A549 (cell line): ENCODE data around the gene PHB1. TPM values are rescaled to one million over a fixed set of nuclear protein-coding genes. Genes with fewer than 3 reads are reported as not detected.

Experiments used
- ATAC-seq, 2 experiments: fragments of 200-7000 bp in 1 of 2; fragments of >200 bp in 1 of 2; cut with Nextera tagmentation in 1 of 2; cut with Tn5 transposase in 1 of 2; 3 replicates each; pipeline versions ENCODE4 v1.8.0 to v1.9.1; 2018 to 2020; ENCODE audit warnings: mild to moderate bottlenecking in 1 of 2, moderate library complexity in 1 of 2
- CTCF ChIA-PET: fragments of 300-600 bp; sonication (Branson Sonifier 250); formaldehyde crosslinking; extraction: SDS; loops from one replicate; lab custom pipeline; 2021; ENCODE audit warnings: antibody characterized with exemption, inconsistent platforms; lab: Yijun Ruan, JAX
- POLR2A ChIA-PET: fragments of 350-600 bp; formaldehyde crosslinking; extraction: SDS; loops from one replicate; lab custom pipeline; 2021; ENCODE audit warnings: antibody characterized with exemption, inconsistent platforms; lab: Yijun Ruan, JAX
- DNase-seq, 2 experiments: peaks; one replicate each; pipeline versions ENCODE4 v3.0.0 to v3.0.0-alpha.2; 2011 to 2016; ENCODE audit warnings: low read depth in 1 of 2, low spot score in 1 of 2
- FAIRE-seq: peaks from 2 replicates; lab custom pipeline; 2011; peaks lifted over from hg19 to GRCh38; lab: Jason Lieb, UNC
- H3K27ac ChIP-seq, 2 experiments: fragments of >200 bp; sonication (Bioruptor Twin); formaldehyde crosslinking; 3 replicates each; pipeline ENCODE4 v1.5.1; 2016 to 2017
- H3K4me1 ChIP-seq: fragments of >200 bp; sonication (Bioruptor Twin); formaldehyde crosslinking; 3 replicates; pipeline ENCODE4 v1.6.1; 2016
- H3K4me2 ChIP-seq: fragments of >200 bp; sonication (Bioruptor Twin); formaldehyde crosslinking; 3 replicates; pipeline ENCODE4 v1.6.1; 2016
- H3K4me3 ChIP-seq: fragments of >200 bp; sonication (Bioruptor Twin); formaldehyde crosslinking; 3 replicates; pipeline ENCODE4 v1.5.1; 2016
- H3K9me3 ChIP-seq: fragments of >200 bp; sonication (Bioruptor Twin); formaldehyde crosslinking; 3 replicates; pipeline ENCODE4 v1.6.1; 2016
- ATOH8 ChIP-seq: fragments of 250-450 bp; sonication (Bioruptor Pico); IDR thresholded peaks from 2 replicates; pipeline ENCODE4 v1.5.0; 2020; ENCODE audit warnings: low read depth, mild to moderate bottlenecking, moderate library complexity
- CBX8 ChIP-seq: fragments of 200-600 bp; sonication (generic); IDR thresholded peaks from 2 replicates; pipeline ENCODE4 v1.6.1; 2016
- CHD2 ChIP-seq: fragments of 150-350 bp; IDR thresholded peaks from 2 replicates; pipeline ENCODE4 v1.6.1; 2014; ENCODE audit warnings: low read length; ENCODE audit not compliant: partially characterized antibody
- CHD4 ChIP-seq: fragments of 200-600 bp; sonication (generic); IDR thresholded peaks from 2 replicates; pipeline ENCODE4 v1.6.1; 2016; ENCODE audit warnings: antibody characterized with exemption, mild to moderate bottlenecking, borderline replicate concordance
- EHF ChIP-seq: fragments of 250-450 bp; sonication (Bioruptor Pico); IDR thresholded peaks from 2 replicates; pipeline ENCODE4 v1.5.0; 2020; ENCODE audit warnings: mild to moderate bottlenecking
- FOSB ChIP-seq: fragments of 250-450 bp; sonication (Bioruptor Pico); IDR thresholded peaks from 2 replicates; pipeline ENCODE4 v1.5.0; 2020; ENCODE audit warnings: mild to moderate bottlenecking, moderate library complexity
- FOXS1 ChIP-seq: fragments of 250-450 bp; sonication (Bioruptor Pico); IDR thresholded peaks from 2 replicates; pipeline ENCODE4 v1.5.0; 2020; ENCODE audit warnings: mild to moderate bottlenecking, moderate library complexity
- GATA3 ChIP-seq: IDR thresholded peaks from 2 replicates; pipeline ENCODE4 v1.6.1; 2012; ENCODE audit warnings: borderline replicate concordance
- HOXA7 ChIP-seq: fragments of 250-450 bp; sonication (Bioruptor Pico); IDR thresholded peaks from 2 replicates; pipeline ENCODE4 v1.5.0; 2020; ENCODE audit warnings: mild to moderate bottlenecking, moderate library complexity
- HOXB13 ChIP-seq: fragments of 250-450 bp; sonication (Bioruptor Pico); IDR thresholded peaks from 2 replicates; pipeline ENCODE4 v1.5.0; 2020; ENCODE audit warnings: low read depth, mild to moderate bottlenecking, moderate library complexity
- JUN ChIP-seq, 2 experiments: fragments of >200 bp; sonication (Bioruptor Twin); formaldehyde crosslinking; IDR thresholded peaks; 2 replicates in 1 of 2; 3 replicates in 1 of 2; pipeline ENCODE4 v1.6.1; 2016 to 2017
- KDM5A ChIP-seq: fragments of 200-600 bp; sonication (generic); IDR thresholded peaks from 2 replicates; pipeline ENCODE4 v1.6.1; 2016; ENCODE audit warnings: antibody characterized with exemption, mild to moderate bottlenecking
- MAX ChIP-seq: IDR thresholded peaks from 2 replicates; pipeline ENCODE4 v1.6.1; 2012
- NPAS2 ChIP-seq: fragments of 250-450 bp; sonication (Bioruptor Pico); IDR thresholded peaks from 2 replicates; pipeline ENCODE4 v1.8.0; 2022; ENCODE audit warnings: mild to moderate bottlenecking, moderate library complexity, borderline replicate concordance
- NR3C1 ChIP-seq: fragments of >200 bp; sonication (Bioruptor Twin); formaldehyde crosslinking; IDR thresholded peaks from 3 replicates; pipeline ENCODE4 v1.6.1; 2017
- POLR2AphosphoS2 ChIP-seq: conservative IDR thresholded peaks from 2 replicates; pipeline ENCODE4 v1.6.1; 2012; ENCODE audit warnings: low read length, improper control_type of control experiment, inconsistent platforms
- RAD21 ChIP-seq, 2 experiments: fragments of >200 bp in 1 of 2; sonication (Bioruptor Twin) in 1 of 2; formaldehyde crosslinking in 1 of 2; IDR thresholded peaks in 1 of 2; conservative IDR thresholded peaks in 1 of 2; 2 replicates in 1 of 2; 3 replicates in 1 of 2; pipeline ENCODE4 v1.6.1; 2012 to 2018; ENCODE audit warnings: inconsistent platforms in 1 of 2
- SMC3 ChIP-seq: fragments of >200 bp; sonication (Bioruptor Twin); formaldehyde crosslinking; IDR thresholded peaks from 3 replicates; pipeline ENCODE4 v1.6.1; 2018; ENCODE audit warnings: inconsistent platforms
- TP53 ChIP-seq: fragments of 250-450 bp; sonication (Bioruptor Pico); IDR thresholded peaks from 2 replicates; pipeline ENCODE4 v1.5.0; 2021; ENCODE audit warnings: mild to moderate bottlenecking, moderate library complexity
- ZC3H11A ChIP-seq: fragments of 450-650 bp; IDR thresholded peaks from 2 replicates; pipeline ENCODE4 v1.6.1; 2014; ENCODE audit warnings: antibody characterized with exemption, mild to moderate bottlenecking
- ZNF302 ChIP-seq: fragments of 250-450 bp; sonication (Bioruptor Pico); IDR thresholded peaks from 2 replicates; pipeline ENCODE4 v1.9.0; 2021; ENCODE audit warnings: inconsistent platforms, mild to moderate bottlenecking, moderate library complexity
- WGBS: methylation state at CpG from one replicate; pipeline ENCODE4 v1.1.6; 2017; ENCODE audit errors: missing lambda C conversion rate; 5-methylcytosine and 5-hydroxymethylcytosine counted together
- polyA plus RNA-seq, 4 experiments: library from polyadenylated mRNA; depleted of rRNA in 3 of 4; stranded (reverse); fragments of >200 nt; fragmentation: RNase III in 1 of 4; extraction: RNeasy Plus Mini Kit Qiagen cat#74134 plus additional on column Dnase treatment in 1 of 4; gene quantifications; 2 replicates in 3 of 4; 3 replicates in 1 of 4; pipeline ENCODE4 v1.2.3, GENCODE V29; 2011 to 2017
- TF ChIP-seq, protein P1 (sequence below): fragments of >200 bp; sonication (Bioruptor Twin); formaldehyde crosslinking; IDR thresholded peaks from 3 replicates; pipeline ENCODE4 v1.5.1; 2016
- TF ChIP-seq, protein P2 (sequence below): IDR thresholded peaks from 2 replicates; pipeline ENCODE4 v1.6.1; 2012
- TF ChIP-seq, protein P3 (sequence below): fragments of 150-350 bp; IDR thresholded peaks from 2 replicates; pipeline ENCODE4 v1.6.1; 2014; ENCODE audit warnings: low read depth, mild to moderate bottlenecking, low read length
- TF ChIP-seq, protein P4 (sequence below): fragments of >200 bp; sonication (Bioruptor Twin); formaldehyde crosslinking; IDR thresholded peaks from 2 replicates; pipeline ENCODE4 v1.6.1; 2016

The PHB1 gene
- polyA plus RNA-seq, 2 of the 4 experiments (the other 2 are of a cell fraction), result 432 to 480 TPM

- DNase-seq (no peak), ATAC-seq (no peak), FAIRE-seq (no peak)
- TF ChIP-seq GATA3 (no peak), ZNF302 (CRISPR knock-in tag) (no peak), ZC3H11A (no peak), JUN (IDR thresholded peaks at IDR 0.05) (no peak), TP53 (no peak), HOXB13 (no peak), FOSB (CRISPR knock-in tag) (no peak), HOXA7 (CRISPR knock-in tag) (no peak), MAX (no peak), NPAS2 (CRISPR knock-in tag) (no peak), EHF (CRISPR knock-in tag) (no peak), CHD2 (no peak), CBX8 (no peak), NR3C1 (no peak), POLR2AphosphoS2 (no peak)
- TF ChIP-seq, protein P1, sequence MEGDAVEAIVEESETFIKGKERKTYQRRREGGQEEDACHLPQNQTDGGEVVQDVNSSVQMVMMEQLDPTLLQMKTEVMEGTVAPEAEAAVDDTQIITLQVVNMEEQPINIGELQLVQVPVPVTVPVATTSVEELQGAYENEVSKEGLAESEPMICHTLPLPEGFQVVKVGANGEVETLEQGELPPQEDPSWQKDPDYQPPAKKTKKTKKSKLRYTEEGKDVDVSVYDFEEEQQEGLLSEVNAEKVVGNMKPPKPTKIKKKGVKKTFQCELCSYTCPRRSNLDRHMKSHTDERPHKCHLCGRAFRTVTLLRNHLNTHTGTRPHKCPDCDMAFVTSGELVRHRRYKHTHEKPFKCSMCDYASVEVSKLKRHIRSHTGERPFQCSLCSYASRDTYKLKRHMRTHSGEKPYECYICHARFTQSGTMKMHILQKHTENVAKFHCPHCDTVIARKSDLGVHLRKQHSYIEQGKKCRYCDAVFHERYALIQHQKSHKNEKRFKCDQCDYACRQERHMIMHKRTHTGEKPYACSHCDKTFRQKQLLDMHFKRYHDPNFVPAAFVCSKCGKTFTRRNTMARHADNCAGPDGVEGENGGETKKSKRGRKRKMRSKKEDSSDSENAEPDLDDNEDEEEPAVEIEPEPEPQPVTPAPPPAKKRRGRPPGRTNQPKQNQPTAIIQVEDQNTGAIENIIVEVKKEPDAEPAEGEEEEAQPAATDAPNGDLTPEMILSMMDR, result no peak
- TF ChIP-seq, protein P2, sequence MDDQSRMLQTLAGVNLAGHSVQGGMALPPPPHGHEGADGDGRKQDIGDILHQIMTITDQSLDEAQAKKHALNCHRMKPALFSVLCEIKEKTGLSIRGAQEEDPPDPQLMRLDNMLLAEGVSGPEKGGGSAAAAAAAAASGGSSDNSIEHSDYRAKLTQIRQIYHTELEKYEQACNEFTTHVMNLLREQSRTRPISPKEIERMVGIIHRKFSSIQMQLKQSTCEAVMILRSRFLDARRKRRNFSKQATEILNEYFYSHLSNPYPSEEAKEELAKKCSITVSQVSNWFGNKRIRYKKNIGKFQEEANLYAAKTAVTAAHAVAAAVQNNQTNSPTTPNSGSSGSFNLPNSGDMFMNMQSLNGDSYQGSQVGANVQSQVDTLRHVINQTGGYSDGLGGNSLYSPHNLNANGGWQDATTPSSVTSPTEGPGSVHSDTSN, result no peak
- TF ChIP-seq, protein P3, sequence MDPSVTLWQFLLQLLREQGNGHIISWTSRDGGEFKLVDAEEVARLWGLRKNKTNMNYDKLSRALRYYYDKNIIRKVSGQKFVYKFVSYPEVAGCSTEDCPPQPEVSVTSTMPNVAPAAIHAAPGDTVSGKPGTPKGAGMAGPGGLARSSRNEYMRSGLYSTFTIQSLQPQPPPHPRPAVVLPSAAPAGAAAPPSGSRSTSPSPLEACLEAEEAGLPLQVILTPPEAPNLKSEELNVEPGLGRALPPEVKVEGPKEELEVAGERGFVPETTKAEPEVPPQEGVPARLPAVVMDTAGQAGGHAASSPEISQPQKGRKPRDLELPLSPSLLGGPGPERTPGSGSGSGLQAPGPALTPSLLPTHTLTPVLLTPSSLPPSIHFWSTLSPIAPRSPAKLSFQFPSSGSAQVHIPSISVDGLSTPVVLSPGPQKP, result no peak
- Histone ChIP-seq H3K27ac (no peak overlapping the region; a peak in 1 of 6 replicates), H3K4me3 (no peak overlapping the region), H3K9me3 (no peaks in the 10 kb centered on the region), H3K4me2 (no peak overlapping the region), H3K4me1 (peaks cover 7% of the 10 kb centered on the region; the same call in 2 of the 3 replicates)
- ChIA-PET POLR2A (no interaction called here), CTCF (interaction anchor here (22.7 kb wide), 1 partner anchor 160 kb away, joined by 563 read pairs; no protein-coding TSS in a partner anchor)
- WGBS, result 94% methylated on average over 10 of the region's 10 CpGs
These were observed 11.0 kb downstream of the PHB1 start for GRCh38 chr17:49403514-49404289.

- H3K27ac ChIP-seq, result no peak overlapping the region
- ChIA-PET POLR2A (interaction anchor here (2.1 kb wide), 1 partner anchor 12 kb away, joined by 8 read pairs; the partner anchor contains the start of gene PHB1), CTCF (interaction anchor here (0.9 to 22.7 kb wide), 4 partner anchors 9 to 161 kb away, joined by 3 to 563 read pairs (median 210); no protein-coding TSS in a partner anchor)
- no peaks in the 10 kb centered on the region for H3K9me3 ChIP-seq
- no peaks in the 10 kb centered on the region for H3K4me1 ChIP-seq
- TF ChIP-seq ZNF302 (CRISPR knock-in tag) (no peak), SMC3 (no peak), ATOH8 (CRISPR knock-in tag) (no peak), RAD21 (conservative IDR thresholded peaks at IDR 0.05 in 1 of 2, IDR thresholded peaks at IDR 0.05 in 1 of 2) (no peak), FOXS1 (no peak), CHD4 (no peak), KDM5A (no peak)
- TF ChIP-seq, protein P4, sequence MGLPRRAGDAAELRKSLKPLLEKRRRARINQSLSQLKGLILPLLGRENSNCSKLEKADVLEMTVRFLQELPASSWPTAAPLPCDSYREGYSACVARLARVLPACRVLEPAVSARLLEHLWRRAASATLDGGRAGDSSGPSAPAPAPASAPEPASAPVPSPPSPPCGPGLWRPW, result no peak
- no peak; a peak in 1 of 6 replicates for ATAC-seq
- H3K4me3 ChIP-seq, result no peak overlapping the region
- no peak for FAIRE-seq
- no peak overlapping the region for H3K4me2 ChIP-seq
- 90% methylated on average over 6 of the region's 6 CpGs for WGBS
- no peak for DNase-seq
These were observed 12.0 kb downstream of the PHB1 start for GRCh38 chr17:49402706-49403105.
